GM18517 (cell line): ENCODE data around the gene RPL37.
"Not testable (repeated sequence)": the region's sequence is repeated elsewhere in the genome, so short reads cannot be mapped to it uniquely, and the experiment has no call there.

Experiments used
- ATAC-seq: cut with Tn5 transposase; IDR thresholded peaks from one replicate; pipeline ENCODE4 v1.9.1; 2021; ENCODE audit warnings: mild to moderate bottlenecking, moderate library complexity; ENCODE audit not compliant: unreplicated experiment

Gene RPL37

DNA sequence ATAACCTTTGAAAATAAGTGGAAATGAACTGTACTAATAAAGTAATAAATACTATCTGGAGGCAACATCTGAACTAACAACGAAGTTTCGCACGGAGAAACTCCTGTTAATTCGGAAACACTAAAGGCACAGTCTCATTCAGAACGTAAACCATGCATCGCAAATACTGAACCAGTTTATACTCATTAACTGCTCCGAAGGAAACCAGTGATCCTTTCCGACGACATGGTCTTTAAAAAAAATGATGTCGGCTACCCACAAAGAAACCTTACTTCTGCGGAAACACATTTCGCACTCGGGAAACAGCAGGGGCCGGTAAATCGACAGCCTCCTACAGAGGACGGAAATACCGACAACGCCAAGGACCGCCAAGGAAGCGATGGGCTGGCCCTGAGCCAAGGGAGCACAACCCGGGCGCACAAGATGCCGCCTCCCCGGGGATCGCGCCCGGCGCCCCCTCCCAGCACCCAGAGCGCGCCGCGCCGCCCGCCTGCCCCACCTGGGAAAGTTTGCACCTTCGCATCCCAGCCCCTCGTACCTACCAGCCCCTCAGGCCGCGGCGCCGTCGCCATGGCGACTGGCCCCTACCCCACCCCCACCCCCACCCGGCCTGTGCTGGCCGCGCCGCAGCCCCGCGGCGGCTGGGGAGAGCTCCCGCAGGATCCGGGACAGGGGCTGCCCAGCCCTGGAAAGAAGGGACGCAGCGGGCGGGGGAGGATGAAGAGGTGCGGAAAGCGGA lies 37.6 kb downstream of the RPL37 start:
- peak; percentile 50 for ATAC-seq

- ATAC-seq, result no peak
These were observed 38.5 kb downstream of the RPL37 start for GRCh38 chr5:40796487-40796889.

DNA sequence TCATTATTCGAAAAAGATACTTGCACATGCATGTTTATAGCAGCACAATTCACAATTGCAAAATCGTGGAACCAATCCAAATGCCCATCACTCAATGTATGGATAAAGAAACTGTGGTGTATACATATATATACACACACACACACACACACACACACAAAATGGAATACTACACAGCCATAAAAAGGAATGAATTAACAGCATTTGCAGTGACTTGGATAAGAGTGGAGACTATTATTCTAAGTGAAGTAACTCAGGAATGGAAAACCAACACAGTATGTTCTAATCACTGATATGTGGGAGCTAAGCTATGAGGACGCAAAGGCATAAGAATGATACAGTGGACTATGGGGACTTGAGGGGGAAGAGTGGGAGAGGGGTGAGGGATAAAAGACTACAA lies 40.1 kb downstream of the RPL37 start:
- ATAC-seq, result not testable (repeated sequence)

- not testable (repeated sequence) for ATAC-seq
These were observed 40.7 kb downstream of the RPL37 start for GRCh38 chr5:40794340-40794739.

DNA sequence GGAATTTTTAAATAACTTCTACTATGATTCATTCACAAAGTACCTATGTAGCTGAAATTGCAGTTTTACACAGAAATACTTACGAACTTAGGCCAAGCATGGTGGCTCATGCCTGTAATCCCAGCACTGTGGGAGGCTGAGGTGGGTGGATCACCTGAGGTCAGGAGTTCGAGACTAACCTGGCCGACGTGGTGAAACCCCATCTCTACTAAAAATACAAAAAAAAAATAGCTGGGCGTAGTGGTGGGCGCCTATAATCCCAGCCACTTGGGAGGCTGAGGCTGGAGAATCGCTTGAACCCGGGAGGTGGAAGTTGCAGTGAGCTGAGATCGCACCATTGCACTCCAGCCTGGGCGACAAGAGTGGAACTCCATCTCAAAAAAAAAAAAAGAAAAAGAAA lies 42.3 kb downstream of the RPL37 start:
- ATAC-seq, result not testable (repeated sequence)

GRCh38 chr5:40791715-40792139 lies 43.3 kb downstream of the RPL37 start:
- ATAC-seq, result no peak

DNA sequence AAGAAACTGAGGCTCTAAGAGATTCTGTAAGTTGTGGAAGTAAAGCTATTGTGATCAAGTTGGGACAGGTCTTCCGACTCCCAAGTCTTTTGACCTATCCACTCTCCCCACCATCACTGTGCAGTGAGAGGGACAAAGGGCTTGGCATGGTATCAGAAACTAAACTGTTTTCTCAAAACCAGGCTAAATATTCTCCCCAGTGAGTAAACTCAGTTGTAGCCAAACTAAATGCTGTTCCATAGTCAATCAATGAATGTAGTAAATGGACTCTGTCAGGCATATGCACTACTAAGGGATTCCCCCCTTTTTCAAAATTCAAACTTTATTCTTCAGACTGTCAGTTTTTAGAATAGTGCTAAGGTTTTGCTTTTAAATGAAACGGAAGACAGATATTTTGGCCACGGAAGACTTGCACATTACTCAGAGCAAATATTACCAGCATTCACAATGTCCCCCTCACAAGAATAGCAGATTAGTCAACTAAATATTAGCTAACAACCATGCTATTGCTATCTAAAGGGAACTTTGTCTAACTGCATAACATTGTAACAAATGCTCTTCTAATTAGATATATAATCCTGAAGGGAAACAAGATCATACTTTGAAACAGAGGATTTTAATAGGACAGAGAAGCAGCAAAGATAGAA lies 44.0 kb downstream of the RPL37 start:
- no peak for ATAC-seq

GRCh38 chr5:40788941-40789340 lies 46.1 kb downstream of the RPL37 start:
- not testable (repeated sequence) for ATAC-seq

DNA sequence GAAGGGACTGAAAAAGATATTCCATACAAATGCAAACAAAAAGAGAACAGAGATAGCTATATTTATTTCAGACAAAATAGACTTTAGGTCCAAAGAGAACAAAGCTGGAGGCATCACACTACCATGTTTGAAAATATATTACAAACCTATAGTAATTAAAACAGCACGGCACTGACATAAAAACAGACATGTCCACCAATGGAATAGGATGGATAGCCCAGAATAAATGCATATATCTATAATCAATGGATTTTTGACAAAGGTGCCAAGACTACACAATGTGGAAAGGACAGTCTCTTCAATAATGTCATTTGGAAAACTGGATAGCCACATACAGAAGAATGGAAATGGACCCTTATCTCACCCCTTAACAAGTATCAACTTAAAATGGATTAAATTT lies 47.0 kb downstream of the RPL37 start:
- no peak for ATAC-seq

- not testable (repeated sequence) for ATAC-seq
These were observed 48.4 kb downstream of the RPL37 start for GRCh38 chr5:40786664-40787063.

GRCh38 chr5:40784916-40785315 lies 50.1 kb downstream of the RPL37 start:
- ATAC-seq, result no peak

- ATAC-seq, result no peak
These were observed 50.9 kb downstream of the RPL37 start for GRCh38 chr5:40784027-40784653.

DNA sequence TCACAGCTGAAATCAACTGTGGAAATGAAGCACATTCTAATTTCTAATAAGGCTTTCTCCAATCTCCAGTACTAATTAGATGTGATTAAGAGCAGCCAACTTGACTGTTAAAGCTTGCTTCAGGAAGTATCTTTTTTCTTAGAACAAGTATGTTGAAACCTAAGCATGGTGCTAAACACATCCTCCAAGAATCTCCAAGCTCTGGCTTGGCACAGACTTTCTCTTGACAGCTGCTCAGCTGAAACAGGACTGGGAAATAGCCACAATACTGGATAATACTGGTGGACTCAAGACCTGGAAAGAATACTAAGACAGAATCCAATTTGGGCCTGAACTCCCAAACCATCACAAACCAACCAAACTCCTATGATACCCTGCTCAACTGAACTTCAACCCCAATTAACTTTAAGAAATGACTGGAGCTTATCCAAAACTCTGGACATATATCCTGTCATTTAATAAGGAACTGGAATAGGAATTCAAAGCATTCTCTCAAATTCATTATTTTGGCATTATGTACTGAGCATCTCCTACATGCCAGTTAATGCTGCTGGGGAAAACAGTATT lies 53.1 kb downstream of the RPL37 start:
- ATAC-seq, result no peak

GRCh38 chr5:40780858-40781257 lies 54.2 kb downstream of the RPL37 start:
- no peak for ATAC-seq

DNA sequence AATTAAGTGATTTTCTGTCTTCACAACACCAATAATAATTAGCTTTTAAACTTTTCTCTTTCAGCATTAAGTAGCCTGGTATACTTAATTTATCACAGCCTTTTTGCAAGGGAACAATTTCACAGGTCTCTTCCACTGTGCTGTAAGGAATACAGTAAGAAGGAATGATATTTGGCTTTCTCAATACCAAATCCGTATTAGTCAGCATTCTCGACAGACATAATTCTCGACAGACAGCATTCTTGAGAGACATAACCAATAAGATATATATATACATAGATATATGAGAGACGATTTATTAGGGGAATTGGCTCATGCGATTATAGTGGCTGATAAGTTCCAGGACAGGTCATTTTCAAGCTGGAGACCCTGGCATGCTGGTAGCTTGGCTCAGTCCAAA lies 54.8 kb downstream of the RPL37 start:
- ATAC-seq, result no peak

DNA sequence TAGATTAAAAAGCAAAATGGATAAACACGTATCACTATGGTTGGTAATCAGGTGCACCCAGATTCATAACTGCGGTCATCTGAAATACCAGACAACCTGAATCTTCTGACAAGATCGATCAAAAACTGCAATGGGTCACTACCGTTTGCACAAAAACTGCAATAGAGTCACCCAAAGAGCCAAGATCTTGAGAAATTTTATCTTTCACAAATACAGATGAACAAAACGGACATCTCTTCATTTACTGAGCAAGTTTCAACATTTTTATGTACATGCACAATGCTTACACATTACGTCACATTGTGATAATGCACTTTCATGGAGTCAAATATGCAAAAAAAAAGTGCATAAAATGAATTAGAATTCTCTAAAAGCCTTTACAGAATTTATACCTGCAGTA lies 55.5 kb downstream of the RPL37 start:
- ATAC-seq, result no peak

- ATAC-seq, result no peak
These were observed 56.9 kb downstream of the RPL37 start for GRCh38 chr5:40778133-40778532.

DNA sequence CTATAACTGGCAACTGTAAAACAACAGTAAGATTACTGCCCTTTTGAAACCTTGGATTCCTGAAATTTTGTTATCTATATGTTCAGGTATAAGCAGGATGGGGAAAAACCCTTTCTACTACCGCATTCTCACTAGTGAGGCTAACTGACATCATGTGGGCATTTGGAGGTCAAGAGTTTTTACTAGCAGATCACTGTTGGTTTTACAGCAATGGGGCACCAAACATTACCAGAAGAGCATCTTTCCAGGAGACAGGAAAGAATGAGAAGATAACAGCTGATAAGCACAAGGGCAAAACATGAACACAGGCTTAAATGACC lies 58.4 kb downstream of the RPL37 start:
- ATAC-seq, result no peak

DNA sequence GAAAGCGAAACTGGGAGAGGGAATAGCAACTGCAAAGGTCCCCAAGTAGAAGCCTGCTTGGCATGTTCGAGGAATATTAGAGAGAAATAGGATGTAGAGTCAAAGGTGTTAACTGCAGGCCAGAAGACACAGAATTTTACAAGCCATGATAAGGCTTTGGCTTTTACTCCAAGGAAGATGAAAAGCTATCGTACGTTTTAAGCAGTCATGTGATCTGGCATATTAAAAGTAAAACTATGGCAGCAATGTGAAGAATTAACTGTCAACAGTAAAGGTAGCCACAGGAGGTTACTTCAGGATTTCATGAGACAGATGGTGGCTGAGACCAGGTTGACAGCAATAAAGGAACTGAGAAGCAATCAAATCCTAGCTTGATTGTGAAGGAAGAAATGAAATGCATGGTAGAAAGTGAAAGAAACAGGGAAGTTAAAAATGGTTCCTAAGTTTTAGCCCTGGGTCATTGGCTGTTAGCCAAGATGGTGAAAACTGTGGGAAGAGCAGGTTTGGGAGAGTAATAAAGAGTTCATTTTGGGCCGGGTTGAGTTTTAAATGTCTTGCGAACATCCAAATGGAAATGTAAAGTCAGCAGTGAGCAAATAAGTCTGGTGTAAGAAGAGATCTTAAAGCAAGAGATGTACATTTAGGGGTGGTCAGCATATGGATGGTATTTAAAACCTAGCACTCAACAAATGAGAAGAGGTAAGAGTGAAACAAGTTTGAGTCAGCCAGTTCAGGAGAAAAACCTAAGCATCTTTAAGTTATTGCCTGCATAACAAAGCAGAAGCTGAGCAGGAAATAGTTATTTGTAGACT lies 59.0 kb downstream of the RPL37 start:
- ATAC-seq, result no peak
